HG03139 (cell line): ENCODE data around the gene USP10.

Source experiments
- ATAC-seq: cut with Tn5 transposase; IDR thresholded peaks from one replicate; pipeline ENCODE4 v1.9.1; 2021; ENCODE audit not compliant: unreplicated experiment

The USP10 gene

GRCh38 chr16:84750575-84750974, 50.8 kb downstream of the USP10 start:
- ATAC-seq, result no peak

DNA sequence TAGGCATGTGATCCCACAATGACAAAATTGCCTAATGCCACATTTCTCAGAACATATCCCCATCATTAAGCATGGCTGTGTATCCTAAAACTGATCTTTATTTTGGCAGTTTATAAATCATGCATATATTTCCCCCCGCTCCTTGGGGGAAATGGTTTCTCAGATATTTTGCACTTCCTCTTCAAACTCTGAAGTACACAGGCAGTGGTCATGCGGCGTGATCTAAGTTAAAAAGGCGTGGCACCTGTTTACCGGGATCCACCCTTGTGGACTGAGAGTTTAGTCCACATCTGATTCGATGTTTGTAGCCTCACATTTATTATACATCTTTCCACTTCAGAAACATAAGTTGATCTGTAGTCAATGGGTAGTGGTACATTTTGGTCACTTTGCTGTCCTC, 51.4 kb downstream of the USP10 start:
- no peak for ATAC-seq

GRCh38 chr16:84751947-84752346, 52.1 kb downstream of the USP10 start:
- ATAC-seq, result no peak

DNA sequence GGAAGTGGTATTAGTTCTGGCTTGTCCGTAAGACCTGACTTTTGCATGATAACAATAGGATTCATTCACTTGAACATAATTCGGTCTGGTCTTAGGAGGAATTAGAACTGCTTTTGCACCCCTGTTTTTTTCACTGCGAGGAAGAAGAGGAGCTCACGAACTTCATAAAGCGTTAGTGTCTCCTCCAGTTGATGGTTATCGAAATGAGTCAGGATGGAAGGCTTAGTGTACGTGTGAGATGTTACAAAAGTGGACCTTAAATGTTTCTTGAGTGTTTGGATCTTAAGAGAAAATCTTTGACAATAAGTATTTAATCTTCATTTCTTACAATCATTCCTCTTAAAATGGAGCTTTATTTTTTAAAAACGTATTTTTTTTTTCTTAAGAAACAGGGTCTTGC, 52.8 kb downstream of the USP10 start:
- no peak for ATAC-seq

DNA sequence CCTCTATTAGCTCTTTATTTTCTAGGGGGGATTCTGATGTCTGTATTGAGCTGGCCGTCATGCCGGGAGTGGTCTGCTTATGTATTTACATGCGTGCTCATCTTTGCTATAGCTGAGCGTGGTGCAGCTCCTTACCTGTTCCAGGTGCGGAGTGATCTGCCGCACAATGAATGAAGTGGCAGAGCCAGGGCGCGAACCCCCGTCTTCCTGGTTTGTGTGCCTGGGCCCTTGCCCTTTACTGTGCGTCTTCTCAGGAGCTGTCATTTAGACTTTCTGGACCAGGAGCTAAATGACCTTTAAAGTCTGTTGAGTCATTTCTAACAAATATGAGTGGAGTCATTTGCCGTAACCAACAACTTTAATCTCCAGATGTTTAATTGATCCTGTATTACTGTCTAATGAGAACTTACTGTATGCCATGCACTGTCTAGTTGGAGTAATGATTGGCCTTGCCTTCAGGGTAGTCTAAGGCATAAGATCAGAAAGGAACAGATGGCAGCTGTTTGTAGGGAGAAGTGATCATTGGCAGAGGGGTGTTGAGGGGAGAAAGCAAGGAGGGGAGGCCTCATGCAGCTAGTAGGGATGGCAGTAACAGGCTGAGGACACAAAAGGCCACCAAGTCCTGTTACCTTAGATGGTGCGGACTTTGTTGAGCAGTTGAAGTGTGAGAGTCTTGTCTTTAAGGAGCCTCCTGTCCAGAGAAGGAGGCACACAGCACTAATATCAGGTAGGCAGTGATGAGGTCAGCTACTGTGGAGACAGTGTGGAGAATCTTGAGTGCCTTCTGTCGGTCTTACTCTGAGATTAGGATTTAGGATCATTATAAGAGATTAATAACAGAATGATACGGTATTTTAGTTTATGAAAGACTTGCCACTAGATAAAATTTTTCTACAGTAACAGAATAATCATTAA, 53.9 kb downstream of the USP10 start:
- ATAC-seq, result no peak

- no peak for ATAC-seq
Measured at GRCh38 chr16:84754353-84754856, 54.6 kb downstream of the USP10 start.

GRCh38 chr16:84754956-84755672, 55.3 kb downstream of the USP10 start:
- no peak for ATAC-seq

GRCh38 chr16:84756830-84757229, 57.0 kb downstream of the USP10 start:
- no peak for ATAC-seq

- no peak for ATAC-seq
Measured at GRCh38 chr16:84758627-84759026, 58.8 kb downstream of the USP10 start.

GRCh38 chr16:84759061-84759460, 59.3 kb downstream of the USP10 start:
- ATAC-seq, result no peak

DNA sequence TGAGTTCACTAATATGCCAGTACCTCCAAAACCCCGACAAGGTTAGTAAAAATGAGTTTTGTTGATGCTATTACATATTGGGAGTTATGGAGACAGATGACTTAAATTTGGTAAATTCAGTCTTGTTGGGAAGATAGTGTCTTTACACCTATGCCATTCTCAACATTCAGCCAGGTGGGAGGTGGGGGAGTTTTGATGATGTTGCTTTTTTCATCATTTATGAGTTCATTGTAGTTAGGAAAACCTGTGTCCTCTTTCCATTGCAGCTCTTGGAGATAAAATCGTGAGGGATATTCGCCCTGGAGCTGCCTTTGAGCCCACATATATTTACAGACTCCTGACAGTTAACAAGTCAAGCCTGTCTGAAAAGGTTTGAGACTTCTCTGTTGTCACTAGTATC, 60.1 kb downstream of the USP10 start:
- no peak for ATAC-seq

DNA sequence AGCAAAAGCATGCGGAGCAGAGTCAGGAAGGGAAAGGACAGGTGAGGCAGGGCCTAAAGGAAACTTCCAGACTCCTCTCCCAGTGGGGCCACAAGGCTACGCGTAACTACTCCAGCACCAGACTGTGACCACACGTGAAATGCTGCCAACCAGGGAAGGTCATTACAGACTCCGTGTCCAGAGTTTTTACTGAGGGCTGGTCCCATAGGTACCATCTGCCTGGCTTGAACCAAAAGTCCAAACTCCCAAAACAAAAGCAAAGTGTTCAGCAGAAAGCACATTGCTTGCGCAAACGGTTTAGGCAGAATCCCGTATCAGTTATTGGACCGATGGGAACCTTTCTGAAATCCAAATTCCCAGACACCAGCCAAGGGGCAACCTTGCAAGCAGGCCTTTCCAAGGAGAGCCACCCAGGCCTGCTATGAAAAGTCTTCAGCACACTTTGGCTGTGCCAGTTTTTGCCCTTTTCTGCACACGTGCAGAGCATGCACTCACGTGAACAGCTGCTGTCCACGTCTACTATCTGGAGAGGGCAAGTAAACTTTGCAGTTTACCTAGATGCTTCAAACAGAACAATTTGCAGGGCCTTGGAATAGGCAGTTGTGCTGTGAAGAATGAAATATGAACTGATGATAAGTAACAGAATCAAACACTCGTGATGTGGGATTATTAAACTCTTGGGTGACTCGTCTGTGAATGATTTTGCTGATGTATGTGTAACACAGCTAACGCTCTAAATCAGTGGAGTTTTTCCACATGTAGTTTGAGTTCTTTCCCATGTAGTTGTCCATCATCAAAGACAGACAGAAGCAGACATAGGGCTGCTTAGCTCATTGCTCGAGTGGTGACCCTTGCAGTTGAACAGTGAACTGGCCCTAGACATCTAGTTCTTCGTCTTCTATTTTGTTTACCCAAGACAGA, 61.9 kb downstream of the USP10 start:
- no peak for ATAC-seq

DNA sequence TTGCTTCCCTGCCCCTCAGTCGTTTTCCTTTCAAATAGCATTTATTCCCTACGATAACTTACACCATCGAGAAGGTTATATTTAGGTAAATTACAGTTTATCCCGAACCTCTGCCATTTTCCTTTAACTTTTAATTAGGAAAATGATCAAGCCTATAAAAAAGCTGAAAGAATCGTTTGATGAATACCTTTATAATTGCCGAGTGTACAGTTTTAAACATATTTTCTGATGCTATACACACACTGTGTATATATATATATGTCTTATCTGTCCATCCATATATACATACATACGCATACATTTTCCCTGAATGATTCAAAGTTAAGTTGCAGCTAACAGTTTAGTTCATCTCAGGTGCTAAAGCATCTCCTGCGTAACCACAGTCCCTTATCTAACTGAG, 63.4 kb downstream of the USP10 start:
- ATAC-seq, result no peak

GRCh38 chr16:84763629-84764028, 63.8 kb downstream of the USP10 start:
- no peak for ATAC-seq

- ATAC-seq, result no peak
Measured at GRCh38 chr16:84764970-84765369, 65.2 kb downstream of the USP10 start.

DNA sequence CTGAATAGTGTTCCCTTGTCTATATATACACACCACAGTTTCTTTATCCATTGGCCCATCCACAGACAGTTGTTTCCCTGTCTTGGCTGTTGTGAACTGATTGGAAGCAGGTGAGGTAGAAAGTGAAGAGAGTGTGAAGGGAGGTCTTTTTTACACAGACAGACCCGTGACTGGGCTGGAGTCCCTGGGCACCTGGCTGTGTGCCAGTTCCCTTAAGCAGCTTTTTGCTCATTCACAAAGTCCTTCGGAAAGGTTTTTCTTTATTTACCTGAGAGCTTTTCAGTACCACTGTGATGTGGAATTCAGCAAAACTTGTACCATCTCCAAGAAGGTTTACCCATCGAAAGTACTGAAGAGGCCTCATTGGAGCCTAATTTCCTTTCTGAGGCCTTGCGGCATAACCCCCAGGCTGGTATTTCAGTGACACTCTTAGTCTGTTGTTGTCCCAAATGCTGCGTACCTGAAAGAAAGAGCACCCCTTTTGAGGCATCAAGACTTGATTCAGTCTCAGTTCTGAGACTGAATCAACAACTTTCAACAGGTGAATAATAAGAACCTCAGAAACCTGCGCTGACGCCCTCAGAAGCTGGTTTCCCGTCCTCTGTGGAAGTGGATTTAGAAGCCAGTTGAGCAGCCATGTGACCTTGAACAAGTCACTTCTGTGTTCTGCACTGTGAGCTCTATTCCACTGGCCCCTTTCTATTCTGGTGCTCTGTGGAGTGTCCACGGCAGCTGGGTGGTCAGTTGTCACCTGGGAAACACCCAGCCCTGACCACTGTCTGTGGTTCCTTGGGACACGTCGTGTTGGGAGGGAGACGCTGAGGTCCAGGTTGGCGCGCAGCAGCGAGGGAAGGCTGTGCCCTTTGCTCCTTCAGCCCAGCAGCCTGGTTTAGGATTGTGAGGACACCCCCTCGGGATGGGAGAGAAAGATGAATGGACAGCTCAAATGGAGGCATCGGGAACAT, 66.1 kb downstream of the USP10 start:
- no peak for ATAC-seq

- no peak for ATAC-seq
Measured at GRCh38 chr16:84766978-84767773, 67.4 kb downstream of the USP10 start.

GRCh38 chr16:84768061-84768807, 68.4 kb downstream of the USP10 start:
- ATAC-seq, result no peak
